H9 (cell line): ENCODE measurements around the gene DBR1. TPM values are rescaled to one million over a fixed set of nuclear protein-coding genes. Genes with fewer than 3 reads are reported as not detected.
A peak's percentile ranks its signal among the peaks of the same experiment; 100 is the strongest.

Experiments
- DNase-seq: peaks from one replicate; pipeline ENCODE4 v3.0.0-alpha.2; 2017
- H2AFZ ChIP-seq: one replicate; pipeline ENCODE4 v1.6.1; 2013; ENCODE audit warnings: mild to moderate bottlenecking, low read length, control low read depth, moderate library complexity
- H2AK5ac ChIP-seq: 2 replicates; pipeline ENCODE4 v1.6.1; 2013; ENCODE audit warnings: low read length, control low read depth, mixed read lengths; ENCODE audit not compliant: insufficient read length
- H2BK120ac ChIP-seq: one replicate; pipeline ENCODE4 v1.6.1; 2013; ENCODE audit warnings: low read depth, mild to moderate bottlenecking, low read length, control low read depth, inconsistent platforms; ENCODE audit not compliant: poor library complexity, severe bottlenecking
- H2BK12ac ChIP-seq: 2 replicates; pipeline ENCODE4 v1.6.1; 2013; ENCODE audit warnings: low read length, control low read depth, mixed read lengths, low read depth; ENCODE audit not compliant: insufficient read length
- H2BK15ac ChIP-seq: 2 replicates; pipeline ENCODE4 v1.6.1; 2013; ENCODE audit warnings: low read depth, low read length, control low read depth
- H2BK20ac ChIP-seq: one replicate; pipeline ENCODE4 v1.6.1; 2013; ENCODE audit warnings: low read depth, mild to moderate bottlenecking, low read length, control low read depth, inconsistent platforms; ENCODE audit not compliant: poor library complexity, severe bottlenecking
- H2BK5ac ChIP-seq: 2 replicates; pipeline ENCODE4 v1.6.1; 2013; ENCODE audit warnings: low read length, control low read depth, mixed read lengths; ENCODE audit not compliant: insufficient read length
- H3K14ac ChIP-seq: 2 replicates; pipeline ENCODE4 v1.6.1; 2013; ENCODE audit warnings: low read length, control low read depth; ENCODE audit not compliant: insufficient read depth
- H3K18ac ChIP-seq: 2 replicates; pipeline ENCODE4 v1.6.1; 2013; ENCODE audit warnings: low read depth, mild to moderate bottlenecking, mixed read lengths, low read length, control low read depth; ENCODE audit not compliant: insufficient read length
- H3K23ac ChIP-seq: 2 replicates; pipeline ENCODE4 v1.6.1; 2013; ENCODE audit warnings: low read length, control low read depth, mixed read lengths, low read depth; ENCODE audit not compliant: insufficient read length
- H3K23me2 ChIP-seq: 2 replicates; pipeline ENCODE4 v1.6.1; 2013; ENCODE audit warnings: low read depth, mild to moderate bottlenecking, mixed read lengths, low read length, control low read depth; ENCODE audit not compliant: insufficient read length, poor library complexity, severe bottlenecking
- H3K27ac ChIP-seq: 2 replicates; pipeline ENCODE4 v1.5.1; 2013; ENCODE audit warnings: low read length, control low read depth, mixed read lengths, low read depth; ENCODE audit not compliant: insufficient read length
- H3K27me3 ChIP-seq: 2 replicates; pipeline ENCODE4 v1.6.1; 2013; ENCODE audit warnings: low read length, control low read depth, inconsistent platforms; ENCODE audit not compliant: insufficient read depth
- H3K4ac ChIP-seq: 2 replicates; pipeline ENCODE4 v1.6.1; 2013; ENCODE audit warnings: low read depth, mild to moderate bottlenecking, control low read depth, inconsistent platforms, low read length, moderate library complexity
- H3K4me1 ChIP-seq: 2 replicates; pipeline ENCODE4 v1.6.1; 2013; ENCODE audit warnings: low read length, control low read depth, inconsistent platforms; ENCODE audit not compliant: insufficient read depth
- H3K4me2 ChIP-seq: 2 replicates; pipeline ENCODE4 v1.6.1; 2013; ENCODE audit warnings: low read length, control low read depth, mixed read lengths; ENCODE audit not compliant: insufficient read length, insufficient read depth
- H3K56ac ChIP-seq: 2 replicates; pipeline ENCODE4 v1.6.1; 2013; ENCODE audit warnings: low read depth, mild to moderate bottlenecking, mixed read lengths, low read length, control low read depth; ENCODE audit not compliant: insufficient read length
- H3K79me1 ChIP-seq: 2 replicates; pipeline ENCODE4 v1.6.1; 2013; ENCODE audit warnings: low read depth, mild to moderate bottlenecking, moderate library complexity, low read length, control low read depth, inconsistent platforms; ENCODE audit not compliant: insufficient read depth, poor library complexity, severe bottlenecking
- H3K79me2 ChIP-seq: 2 replicates; pipeline ENCODE4 v1.6.1; 2013; ENCODE audit warnings: low read length, control low read depth, inconsistent platforms; ENCODE audit not compliant: insufficient read depth
- H3K9ac ChIP-seq: 2 replicates; pipeline ENCODE4 v1.6.1; 2013; ENCODE audit warnings: low read length, control low read depth, mixed read lengths; ENCODE audit not compliant: insufficient read length; ENCODE audit errors: extremely low read depth
- H3K9me3 ChIP-seq: one replicate; pipeline ENCODE4 v1.6.1; 2013; ENCODE audit warnings: low read depth, low read length, inconsistent platforms; ENCODE audit not compliant: control insufficient read depth
- H3T11ph ChIP-seq: one replicate; pipeline ENCODE4 v1.6.1; 2013; ENCODE audit warnings: mild to moderate bottlenecking, low read length, control low read depth, inconsistent platforms
- H4K20me1 ChIP-seq: one replicate; pipeline ENCODE4 v1.6.1; 2013; ENCODE audit not compliant: control insufficient read depth, insufficient read length, insufficient read depth
- H4K5ac ChIP-seq: 2 replicates; pipeline ENCODE4 v1.6.1; 2013; ENCODE audit warnings: low read depth, mild to moderate bottlenecking, mixed read lengths, low read length, control low read depth; ENCODE audit not compliant: insufficient read length
- H4K8ac ChIP-seq: replicated peaks from 2 replicates; pipeline ENCODE4 v1.6.1; 2013; ENCODE audit warnings: low read length, control low read depth, mixed read lengths, low read depth; ENCODE audit not compliant: insufficient read length
- H4K91ac ChIP-seq: 2 replicates; pipeline ENCODE4 v1.6.1; 2013; ENCODE audit warnings: low read depth, mild to moderate bottlenecking, moderate library complexity, mixed read lengths, low read length, control low read depth; ENCODE audit not compliant: insufficient read length
- H3K27ac Mint-ChIP-seq, 3 experiments: 2 replicates in 2 of 3; 3 replicates in 1 of 3; pipeline ENCODE4 v1.8.0; 2020 to 2021; ENCODE audit warnings: mixed read lengths in 3 of 3, mild to moderate bottlenecking in 1 of 3, moderate library complexity in 1 of 3
- H3K27me3 Mint-ChIP-seq: 2 replicates; pipeline ENCODE4 v1.8.0; 2021; ENCODE audit warnings: low read depth, mild to moderate bottlenecking, moderate library complexity, mixed read lengths
- H3K36me3 Mint-ChIP-seq, 3 experiments: 2 replicates in 2 of 3; 3 replicates in 1 of 3; pipeline ENCODE4 v1.8.0; 2020 to 2021; ENCODE audit warnings: low read depth in 3 of 3, mixed read lengths in 3 of 3; ENCODE audit not compliant: insufficient read depth in 1 of 3
- H3K4me1 Mint-ChIP-seq, 2 experiments: 2 replicates each; pipeline ENCODE4 v1.8.0; 2020; ENCODE audit warnings: mixed read lengths in 2 of 2
- H3K4me3 Mint-ChIP-seq, 2 experiments: 2 replicates in 1 of 2; 3 replicates in 1 of 2; pipeline ENCODE4 v1.8.0; 2020 to 2021; ENCODE audit warnings: mild to moderate bottlenecking in 2 of 2, mixed read lengths in 2 of 2, moderate library complexity in 1 of 2
- H3K9me3 Mint-ChIP-seq, 2 experiments: 2 replicates in 1 of 2; 3 replicates in 1 of 2; pipeline ENCODE4 v1.8.0; 2020; ENCODE audit warnings: mild to moderate bottlenecking in 2 of 2, mixed read lengths in 2 of 2, moderate library complexity in 1 of 2
- WGBS: extraction: QIAGEN DNeasy Blood & Tissue Kit; methylation state at CpG from one replicate; pipeline ENCODE4 v1.1.7; 2013; ENCODE audit warnings: missing lambda C conversion rate, low lambda C conversion rate, mixed read lengths; ENCODE audit not compliant: insufficient read length; ENCODE audit errors: extremely low coverage; 5-methylcytosine and 5-hydroxymethylcytosine counted together
- total RNA-seq: library from RNA; stranded (reverse); gene quantifications from 2 replicates; pipeline ENCODE4 v1.2.1, GENCODE V29; 2021
- TF ChIP-seq, protein P1 (sequence below): fragments of 200-600 bp; sonication (generic); conservative IDR thresholded peaks from 3 replicates; pipeline ENCODE4 v1.8.0; 2021; ENCODE audit warnings: antibody characterized with exemption, mild to moderate bottlenecking

DBR1 gene
- total RNA-seq, 1 experiment from 2014 or later, result 21.6 TPM

DNA sequence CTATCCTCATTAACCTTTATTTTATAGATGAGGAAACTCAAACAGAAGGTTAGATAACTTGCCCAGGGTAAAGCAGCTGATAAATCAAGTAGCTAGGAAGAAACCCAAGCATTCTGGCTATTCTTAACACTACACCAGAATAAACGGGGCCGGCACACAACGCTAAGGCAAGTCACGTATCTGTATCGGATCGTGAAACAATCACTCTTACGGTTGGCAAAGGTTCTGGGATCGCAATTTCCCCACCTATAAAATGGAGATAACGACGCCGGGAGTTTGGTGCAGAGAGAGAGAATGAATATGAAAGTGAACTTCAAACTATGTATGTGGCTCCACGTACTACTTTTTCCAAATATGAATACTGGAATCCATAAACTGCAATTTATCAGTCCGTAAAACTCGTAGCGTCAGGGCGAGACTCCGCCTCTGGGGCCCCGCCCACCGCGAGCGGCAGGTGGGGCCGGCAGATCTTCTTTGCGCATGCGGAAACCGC, 12.1 kb upstream of the DBR1 start:
- no peak overlapping the region for H3T11ph ChIP-seq
- H2AK5ac ChIP-seq, result no peak overlapping the region
- TF ChIP-seq, protein P1, sequence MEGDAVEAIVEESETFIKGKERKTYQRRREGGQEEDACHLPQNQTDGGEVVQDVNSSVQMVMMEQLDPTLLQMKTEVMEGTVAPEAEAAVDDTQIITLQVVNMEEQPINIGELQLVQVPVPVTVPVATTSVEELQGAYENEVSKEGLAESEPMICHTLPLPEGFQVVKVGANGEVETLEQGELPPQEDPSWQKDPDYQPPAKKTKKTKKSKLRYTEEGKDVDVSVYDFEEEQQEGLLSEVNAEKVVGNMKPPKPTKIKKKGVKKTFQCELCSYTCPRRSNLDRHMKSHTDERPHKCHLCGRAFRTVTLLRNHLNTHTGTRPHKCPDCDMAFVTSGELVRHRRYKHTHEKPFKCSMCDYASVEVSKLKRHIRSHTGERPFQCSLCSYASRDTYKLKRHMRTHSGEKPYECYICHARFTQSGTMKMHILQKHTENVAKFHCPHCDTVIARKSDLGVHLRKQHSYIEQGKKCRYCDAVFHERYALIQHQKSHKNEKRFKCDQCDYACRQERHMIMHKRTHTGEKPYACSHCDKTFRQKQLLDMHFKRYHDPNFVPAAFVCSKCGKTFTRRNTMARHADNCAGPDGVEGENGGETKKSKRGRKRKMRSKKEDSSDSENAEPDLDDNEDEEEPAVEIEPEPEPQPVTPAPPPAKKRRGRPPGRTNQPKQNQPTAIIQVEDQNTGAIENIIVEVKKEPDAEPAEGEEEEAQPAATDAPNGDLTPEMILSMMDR, result no peak
- H3K27me3 ChIP-seq, result no peaks in the 10 kb centered on the region
- H2BK120ac ChIP-seq, result no peak overlapping the region
- H4K20me1 ChIP-seq, result no peaks in the 10 kb centered on the region
- H3K79me2 ChIP-seq, result peaks cover 18% of the 10 kb centered on the region; the same call in 1 of the 2 replicates
- no peak overlapping the region for H4K8ac ChIP-seq
- no peak overlapping the region for H3K27ac ChIP-seq
- H3K4ac ChIP-seq, result no peak overlapping the region
- H4K5ac ChIP-seq, result peak overlapping the region; percentile 99
- no peaks in the 10 kb centered on the region for H3K9me3 ChIP-seq
- H3K79me1 ChIP-seq, result no peaks in the 10 kb centered on the region
- H3K4me2 ChIP-seq, result peak overlapping the region; percentile 74
- no peaks in the 10 kb centered on the region for H3K23me2 ChIP-seq
- no peaks in the 10 kb centered on the region for H3K4me1 ChIP-seq
- Mint-ChIP-seq H3K36me3 (peaks cover 15 to 24% (median 16%) of the 10 kb centered on the region in 3 experiments; a peak in 6 of 7 replicates), H3K4me1 (peaks cover 13 to 22% of the 10 kb centered on the region in 2 experiments), H3K9me3 (no peaks in the 10 kb centered on the region; a peak in 1 of 5 replicates), H3K27me3 (peaks cover 29% of the 10 kb centered on the region), H3K4me3 (peak overlapping the region; percentile 95 to 96), H3K27ac (peak overlapping the region; percentile 100; a peak in 6 of 7 replicates)
- no peak overlapping the region for H3K56ac ChIP-seq
- no peak overlapping the region for H2BK20ac ChIP-seq
- no peak overlapping the region for H2BK5ac ChIP-seq
- no peak overlapping the region for H3K18ac ChIP-seq
- no peak overlapping the region for H3K23ac ChIP-seq
- H2BK15ac ChIP-seq, result no peak overlapping the region
- peak overlapping the region; percentile 41 for H2AFZ ChIP-seq
- no peak overlapping the region for H2BK12ac ChIP-seq
- peak; percentile 87 for DNase-seq
- no peak overlapping the region for H4K91ac ChIP-seq
- no peak overlapping the region for H3K14ac ChIP-seq
- no CpG with 5 or more reads among the region's 25 CpGs for WGBS
- peak overlapping the region; percentile 99 for H3K9ac ChIP-seq
